B cell (primary cell): ENCODE measurements around the gene PSMA3. TPM values are rescaled to one million over a fixed set of nuclear protein-coding genes. Genes with fewer than 3 reads are reported as not detected.

Source experiments
- ATAC-seq: fragments of 200-7000 bp; cut with Tn5 transposase; one replicate; pipeline ENCODE4 v1.10.0; 2021; ENCODE audit warnings: low read depth, mild to moderate bottlenecking, moderate number of reproducible peaks, moderate library complexity
- CTCF ChIA-PET: fragments of 350-600 bp; sonication (Branson Sonifier 250); formaldehyde crosslinking; loops from one replicate; lab custom pipeline; 2021; ENCODE audit warnings: antibody characterized with exemption, inconsistent platforms; lab: Charles Lee
- POLR2A ChIA-PET: fragments of 350-600 bp; sonication (Branson Sonifier 250); formaldehyde crosslinking; loops from one replicate; lab custom pipeline; 2021; ENCODE audit warnings: antibody characterized with exemption; lab: Charles Lee
- DNase-seq: peaks from one replicate; pipeline ENCODE4 v3.0.0; 2013
- H2AFZ ChIP-seq: 2 replicates; pipeline ENCODE4 v1.6.1; 2012; ENCODE audit warnings: mild to moderate bottlenecking, low read depth, low read length; ENCODE audit not compliant: insufficient read depth, poor library complexity, severe bottlenecking
- H3K27ac ChIP-seq, 2 donors: 1 replicate in 1 of 2; 2 replicates in 1 of 2; pipeline ENCODE4 v1.5.1; 2012 to 2013; ENCODE audit warnings: low read length in 2 of 2, mild to moderate bottlenecking in 2 of 2, moderate library complexity in 1 of 2
- H3K27me3 ChIP-seq, 4 experiments: fragments of 200-600 bp in 1 of 4; sonication (generic) in 1 of 4; replicated peaks in 1 of 4; 1 replicate in 2 of 4; 2 replicates in 2 of 4; pipeline versions ENCODE4 v1.6.1 to v1.7.0; 2013 to 2016; ENCODE audit warnings: low read length in 3 of 4, mild to moderate bottlenecking in 2 of 4, mixed read lengths in 1 of 4, moderate library complexity in 1 of 4; ENCODE audit not compliant: insufficient read depth in 4 of 4, control insufficient read depth in 3 of 4; ENCODE audit errors: control extremely low read depth in 1 of 4
- H3K36me3 ChIP-seq, 2 experiments: replicated peaks in 1 of 2; 1 replicate in 1 of 2; 2 replicates in 1 of 2; pipeline versions ENCODE4 v1.6.1 to v1.7.1; 2013; ENCODE audit warnings: low read length in 1 of 2; ENCODE audit not compliant: insufficient read depth in 2 of 2, control insufficient read depth in 1 of 2; ENCODE audit errors: control extremely low read depth in 1 of 2, extremely low read depth in 1 of 2
- H3K4me1 ChIP-seq, 2 donors: fragments of 200-600 bp in 1 of 2; sonication (generic) in 1 of 2; 1 replicate in 1 of 2; 2 replicates in 1 of 2; pipeline versions ENCODE4 v1.5.1 to v1.6.1; 2013 to 2017; ENCODE audit warnings: low read length in 2 of 2; ENCODE audit not compliant: control insufficient read depth in 2 of 2, insufficient read depth in 2 of 2
- H3K4me2 ChIP-seq: replicated peaks from 2 replicates; pipeline ENCODE3; 2012; ENCODE audit warnings: mild to moderate bottlenecking, low read depth, low read length; ENCODE audit not compliant: poor library complexity, severe bottlenecking
- H3K4me3 ChIP-seq, 5 experiments: fragments of 200-600 bp in 1 of 5; sonication (generic) in 1 of 5; 1 replicate in 3 of 5; 2 replicates in 2 of 5; pipeline versions ENCODE4 v1.5.1 to v1.7.0; 2011 to 2016; ENCODE audit warnings: low read length in 4 of 5, mild to moderate bottlenecking in 4 of 5, low read depth in 2 of 5, control low read depth in 1 of 5, moderate library complexity in 1 of 5; ENCODE audit not compliant: insufficient read depth in 1 of 5; ENCODE audit errors: control extremely low read depth in 1 of 5, extremely low read depth in 1 of 5
- H3K79me2 ChIP-seq: fragments of 200-600 bp; sonication (generic); one replicate; pipeline ENCODE4 v1.6.0; 2016; ENCODE audit warnings: low read length; ENCODE audit not compliant: control insufficient read depth, insufficient read depth
- H3K9ac ChIP-seq: fragments of 200-600 bp; sonication (generic); 2 replicates; pipeline ENCODE4 v1.6.1; 2017; ENCODE audit warnings: mild to moderate bottlenecking, low read length, moderate library complexity
- H3K9me3 ChIP-seq, 3 donors: one replicate each; pipeline versions ENCODE4 v1.6.1 to v1.7.1; 2013; ENCODE audit warnings: low read length in 2 of 3; ENCODE audit not compliant: control insufficient read depth in 2 of 3, insufficient read depth in 1 of 3; ENCODE audit errors: control extremely low read depth in 1 of 3
- H4K20me1 ChIP-seq: 2 replicates; pipeline ENCODE4 v1.6.0; 2012; ENCODE audit warnings: mild to moderate bottlenecking, low read length; ENCODE audit not compliant: insufficient read depth, control insufficient read depth, poor library complexity, severe bottlenecking
- H3K27ac Mint-ChIP-seq: one replicate; pipeline ENCODE4 v1.8.0; 2021; ENCODE audit warnings: mixed read lengths
- H3K27me3 Mint-ChIP-seq: one replicate; pipeline ENCODE4 v1.8.0; 2021; ENCODE audit warnings: mixed read lengths
- H3K4me1 Mint-ChIP-seq: one replicate; pipeline ENCODE4 v1.8.0; 2021; ENCODE audit warnings: mixed read lengths
- H3K4me3 Mint-ChIP-seq: one replicate; pipeline ENCODE4 v1.8.0; 2021; ENCODE audit warnings: mixed read lengths
- H3K9me3 Mint-ChIP-seq: one replicate; pipeline ENCODE4 v1.8.0; 2022; ENCODE audit warnings: mixed read lengths; ENCODE audit not compliant: insufficient read depth
- EZH2 ChIP-seq: IDR thresholded peaks from 2 replicates; pipeline ENCODE4 v1.6.1; 2012; ENCODE audit warnings: borderline replicate concordance, low read depth, mild to moderate bottlenecking, moderate library complexity, low read length; ENCODE audit not compliant: insufficient read depth, poor library complexity, severe bottlenecking
- WGBS: methylation state at CpG from one replicate; pipeline ENCODE4 v1.1.5; 2013; ENCODE audit warnings: missing lambda C conversion rate; ENCODE audit not compliant: insufficient coverage; 5-methylcytosine and 5-hydroxymethylcytosine counted together
- intact Hi-C: fragments of 100-400 bp; cut with micrococcal nuclease; formaldehyde crosslinking; loops from one replicate; pipeline ENCODE4 v1.10.0; 2022
- polyA plus RNA-seq: library from polyadenylated mRNA; depleted of rRNA; stranded (reverse); fragments of >200 nt; gene quantifications from 2 replicates; pipeline ENCODE4 v1.2.3, GENCODE V29; 2012
- total RNA-seq, 2 donors: library from RNA; stranded (reverse); fragments of 120-200 nt in 1 of 2; gene quantifications; 1 replicate in 1 of 2; 2 replicates in 1 of 2; pipeline versions ENCODE4 v1.2.3 to v1.2.4, GENCODE V29; 2013 to 2022
- TF ChIP-seq, protein P1 (sequence below): fragments of 200-600 bp; IDR thresholded peaks from one replicate; pipeline ENCODE4 v1.8.0; 2022; ENCODE audit warnings: antibody characterized with exemption, mild to moderate bottlenecking

PSMA3 gene
- total and polyA plus RNA-seq, 2 donors (not counting 1 experiment from before 2014, with no cell fraction given) = 57.3 to 99.2 TPM

DNA sequence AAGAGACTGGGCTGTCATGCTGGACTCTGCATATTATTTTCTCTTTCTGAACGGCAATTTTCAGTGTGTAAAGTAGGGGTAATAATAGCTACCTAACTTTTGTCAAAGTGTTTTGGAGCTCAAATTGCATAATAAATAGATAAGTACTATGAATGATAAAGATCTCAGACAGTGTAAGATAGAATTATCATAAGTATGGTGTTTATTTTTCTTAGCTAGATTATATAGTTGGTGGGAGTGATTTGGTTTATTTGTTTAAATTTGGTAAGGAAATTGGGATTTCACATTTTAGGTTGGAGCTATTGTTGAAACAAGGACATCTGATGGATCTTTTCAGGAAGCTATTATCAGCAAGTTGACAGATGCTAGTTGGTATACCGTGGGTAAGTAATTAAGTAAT lies 61.1 kb downstream of the PSMA3 start:
- Mint-ChIP-seq H3K27ac (no peak overlapping the region), H3K27me3 (no peaks in the 10 kb centered on the region), H3K9me3 (no peaks in the 10 kb centered on the region), H3K4me1 (peaks cover 12% of the 10 kb centered on the region), H3K4me3 (no peak overlapping the region)
- H3K4me2 ChIP-seq = no peak overlapping the region
- DNase-seq (no peak), ATAC-seq (no peak)
- peaks cover 23% of the 10 kb centered on the region for H4K20me1 ChIP-seq
- POLR2A ChIA-PET = interaction anchor here (0.6 kb wide), 2 partner anchors 8 to 104 kb away, joined by 3 to 5 read pairs; no protein-coding TSS in a partner anchor
- H3K4me3 ChIP-seq = no peak overlapping the region
- H3K79me2 ChIP-seq = peaks cover 47% of the 10 kb centered on the region
- peaks cover 22 to 60% of the 10 kb centered on the region in 2 experiments for H3K36me3 ChIP-seq
- CTCF ChIA-PET = no interaction called here
- intact Hi-C loops = no loop called here
- H3K9me3 ChIP-seq = no peaks in the 10 kb centered on the region
- peaks cover 0 to 5% of the 10 kb centered on the region in 2 donors for H3K4me1 ChIP-seq
- H3K27me3 ChIP-seq = no peaks in the 10 kb centered on the region
- WGBS = 100% methylated on average over 1 of the region's 2 CpGs
- TF ChIP-seq EZH2 = no peak
- TF ChIP-seq, protein P1, sequence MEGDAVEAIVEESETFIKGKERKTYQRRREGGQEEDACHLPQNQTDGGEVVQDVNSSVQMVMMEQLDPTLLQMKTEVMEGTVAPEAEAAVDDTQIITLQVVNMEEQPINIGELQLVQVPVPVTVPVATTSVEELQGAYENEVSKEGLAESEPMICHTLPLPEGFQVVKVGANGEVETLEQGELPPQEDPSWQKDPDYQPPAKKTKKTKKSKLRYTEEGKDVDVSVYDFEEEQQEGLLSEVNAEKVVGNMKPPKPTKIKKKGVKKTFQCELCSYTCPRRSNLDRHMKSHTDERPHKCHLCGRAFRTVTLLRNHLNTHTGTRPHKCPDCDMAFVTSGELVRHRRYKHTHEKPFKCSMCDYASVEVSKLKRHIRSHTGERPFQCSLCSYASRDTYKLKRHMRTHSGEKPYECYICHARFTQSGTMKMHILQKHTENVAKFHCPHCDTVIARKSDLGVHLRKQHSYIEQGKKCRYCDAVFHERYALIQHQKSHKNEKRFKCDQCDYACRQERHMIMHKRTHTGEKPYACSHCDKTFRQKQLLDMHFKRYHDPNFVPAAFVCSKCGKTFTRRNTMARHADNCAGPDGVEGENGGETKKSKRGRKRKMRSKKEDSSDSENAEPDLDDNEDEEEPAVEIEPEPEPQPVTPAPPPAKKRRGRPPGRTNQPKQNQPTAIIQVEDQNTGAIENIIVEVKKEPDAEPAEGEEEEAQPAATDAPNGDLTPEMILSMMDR = no peak
- H3K27ac ChIP-seq = no peak overlapping the region
- H3K9ac ChIP-seq = no peak overlapping the region
- no peak overlapping the region for H2AFZ ChIP-seq

DNA sequence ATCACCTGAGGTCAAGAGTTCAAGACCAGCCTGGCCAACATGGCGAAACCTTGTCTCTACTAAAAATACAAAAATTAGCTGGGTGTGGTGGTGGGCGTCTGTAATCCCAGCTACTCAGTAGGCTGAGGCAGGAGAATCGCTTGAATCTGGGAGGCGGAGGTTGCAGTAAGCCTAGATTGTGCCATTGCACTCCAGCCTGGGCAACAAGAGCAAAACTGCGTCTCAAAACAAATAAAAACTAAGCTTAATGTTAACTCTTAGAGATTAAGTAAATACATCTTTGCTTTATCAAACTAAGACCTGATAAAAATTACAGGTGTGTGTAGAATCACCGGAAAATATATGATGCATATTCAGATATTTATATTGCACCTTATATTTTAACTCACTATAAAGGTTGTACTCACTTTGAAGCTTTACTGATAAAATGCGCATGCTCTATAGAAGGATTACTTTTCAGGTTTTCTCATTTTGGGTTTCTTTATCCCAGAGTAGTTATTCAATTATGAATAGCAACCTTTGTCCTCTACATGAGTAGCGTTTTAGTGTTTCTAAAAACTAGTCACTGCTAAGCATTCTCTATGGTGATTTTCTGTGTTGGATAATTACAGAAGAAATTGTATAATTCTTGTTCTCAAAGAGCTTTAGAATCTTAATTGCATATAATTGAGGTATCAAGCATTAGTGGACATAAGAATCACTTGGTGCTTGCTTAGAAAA lies 63.1 kb downstream of the PSMA3 start:
- TF ChIP-seq, protein P1 = no peak
- TF ChIP-seq EZH2 = no peak
- WGBS = 100% methylated on average over 2 of the region's 8 CpGs
- H3K4me3 ChIP-seq = no peak overlapping the region
- peaks cover 41% of the 10 kb centered on the region for H3K79me2 ChIP-seq
- no peak for ATAC-seq
- H3K9me3 Mint-ChIP-seq = no peaks in the 10 kb centered on the region
- no peak overlapping the region for H3K9ac ChIP-seq
- CTCF ChIA-PET = no interaction called here
- peaks cover 18 to 57% of the 10 kb centered on the region in 2 experiments for H3K36me3 ChIP-seq
- H3K27me3 Mint-ChIP-seq = no peaks in the 10 kb centered on the region
- intact Hi-C loops = no loop called here
- no peaks in the 10 kb centered on the region for H3K4me1 ChIP-seq
- no peak for DNase-seq
- no peak overlapping the region for H3K27ac ChIP-seq
- H4K20me1 ChIP-seq = peaks cover 18% of the 10 kb centered on the region
- no peaks in the 10 kb centered on the region for H3K9me3 ChIP-seq
- H3K27ac Mint-ChIP-seq = no peak overlapping the region
- POLR2A ChIA-PET = no interaction called here
- peaks cover 7% of the 10 kb centered on the region for H3K4me1 Mint-ChIP-seq
- H2AFZ ChIP-seq = no peak overlapping the region
- H3K4me3 Mint-ChIP-seq = no peak overlapping the region
- no peaks in the 10 kb centered on the region for H3K27me3 ChIP-seq
- H3K4me2 ChIP-seq = no peak overlapping the region
